ENCODE results near the gene RIPOR2.

The RIPOR2 gene

DNA sequence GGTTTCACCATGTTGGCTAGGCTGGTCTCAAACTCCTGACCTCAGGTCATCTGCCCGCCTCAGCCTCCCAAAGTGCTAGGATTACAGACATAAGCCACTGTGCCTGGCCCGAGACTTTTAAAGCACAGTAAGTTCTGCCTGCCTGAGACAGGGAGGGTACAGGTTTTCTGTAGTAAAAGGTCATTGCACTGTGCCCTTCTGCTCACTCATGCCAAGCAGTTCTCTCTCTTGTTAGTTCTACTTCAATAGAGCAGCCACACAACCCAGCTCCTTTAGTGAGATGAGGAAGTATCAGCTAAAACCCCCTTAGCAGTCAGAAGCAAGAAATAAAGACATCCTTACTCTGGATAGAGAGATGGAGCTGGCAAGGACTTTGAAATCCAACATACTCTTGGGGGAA lies 84.7 kb downstream of the RIPOR2 start:
- H3K9me3 ChIP-seq (ENCODE audit: control insufficient read depth, insufficient read depth, low read depth, low read length): no peaks in the 10 kb centered on the region
- ChIA-PET CTCF (interaction anchor here (0.7 to 1.6 kb wide), 2 partner anchors 82 to 141 kb away, joined by 3 to 4 read pairs; no protein-coding TSS in a partner anchor), POLR2A (interaction anchor here (0.7 kb wide), 1 partner anchor 12 kb away, joined by 4 read pairs; no protein-coding TSS in a partner anchor)

DNA sequence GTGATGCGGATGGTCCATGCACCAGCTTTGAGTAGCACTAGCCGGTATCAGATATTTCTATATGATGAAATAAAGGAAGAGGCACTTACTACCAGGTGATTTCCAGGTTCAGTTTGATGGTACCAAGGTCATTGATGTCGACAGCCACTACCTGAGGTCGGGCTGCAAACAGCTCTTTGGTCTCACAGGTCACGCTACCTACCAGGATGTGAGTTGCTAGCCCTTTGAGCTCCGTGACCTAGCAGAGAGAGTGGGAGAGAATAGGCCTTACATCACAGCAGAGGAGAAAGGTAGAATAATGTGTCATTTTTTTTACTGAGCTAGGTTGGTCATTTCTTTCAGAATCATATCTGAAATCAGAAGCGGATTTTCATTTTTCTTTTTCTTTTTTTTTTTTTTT lies 86.0 kb downstream of the RIPOR2 start:
- no peaks in the 10 kb centered on the region for H3K9me3 ChIP-seq (ENCODE audit: control insufficient read depth, insufficient read depth, low read depth, low read length)
- H3K4me1 ChIP-seq (ENCODE audit: control insufficient read depth, insufficient read depth, low read length): no peaks in the 10 kb centered on the region
- ChIA-PET POLR2A (no interaction called here), CTCF (interaction anchor here (0.6 to 2.3 kb wide), 4 partner anchors 83 to 633 kb away, joined by 3 to 8 read pairs (median 4); no protein-coding TSS in a partner anchor)
- H3K27ac ChIP-seq (ENCODE audit: extremely low read depth, low read depth, low read length): no peak overlapping the region
- H3K36me3 ChIP-seq (ENCODE audit: control insufficient read depth in 2 of 2, insufficient read depth in 1 of 2, low read length in 2 of 2): no peaks in the 10 kb centered on the region
- TF ChIP-seq OVOL3 (tag by site-specific recombination; IDR thresholded peaks at IDR 0.05): no peak
- H3K4me3 ChIP-seq (ENCODE audit: low read depth, low read length): no peak overlapping the region

More for the DNA sequence above, 84.7 kb downstream of the RIPOR2 start:
- H3K4me1 ChIP-seq (ENCODE audit: control insufficient read depth, insufficient read depth, low read length): no peaks in the 10 kb centered on the region
- no peak overlapping the region for H3K27ac ChIP-seq (ENCODE audit: extremely low read depth, low read depth, low read length)
- H3K36me3 ChIP-seq (ENCODE audit: control insufficient read depth in 2 of 2, insufficient read depth in 1 of 2, low read length in 2 of 2): no peaks in the 10 kb centered on the region
- H3K4me3 ChIP-seq (ENCODE audit: low read depth, low read length): no peak overlapping the region
- TF ChIP-seq, protein P1, sequence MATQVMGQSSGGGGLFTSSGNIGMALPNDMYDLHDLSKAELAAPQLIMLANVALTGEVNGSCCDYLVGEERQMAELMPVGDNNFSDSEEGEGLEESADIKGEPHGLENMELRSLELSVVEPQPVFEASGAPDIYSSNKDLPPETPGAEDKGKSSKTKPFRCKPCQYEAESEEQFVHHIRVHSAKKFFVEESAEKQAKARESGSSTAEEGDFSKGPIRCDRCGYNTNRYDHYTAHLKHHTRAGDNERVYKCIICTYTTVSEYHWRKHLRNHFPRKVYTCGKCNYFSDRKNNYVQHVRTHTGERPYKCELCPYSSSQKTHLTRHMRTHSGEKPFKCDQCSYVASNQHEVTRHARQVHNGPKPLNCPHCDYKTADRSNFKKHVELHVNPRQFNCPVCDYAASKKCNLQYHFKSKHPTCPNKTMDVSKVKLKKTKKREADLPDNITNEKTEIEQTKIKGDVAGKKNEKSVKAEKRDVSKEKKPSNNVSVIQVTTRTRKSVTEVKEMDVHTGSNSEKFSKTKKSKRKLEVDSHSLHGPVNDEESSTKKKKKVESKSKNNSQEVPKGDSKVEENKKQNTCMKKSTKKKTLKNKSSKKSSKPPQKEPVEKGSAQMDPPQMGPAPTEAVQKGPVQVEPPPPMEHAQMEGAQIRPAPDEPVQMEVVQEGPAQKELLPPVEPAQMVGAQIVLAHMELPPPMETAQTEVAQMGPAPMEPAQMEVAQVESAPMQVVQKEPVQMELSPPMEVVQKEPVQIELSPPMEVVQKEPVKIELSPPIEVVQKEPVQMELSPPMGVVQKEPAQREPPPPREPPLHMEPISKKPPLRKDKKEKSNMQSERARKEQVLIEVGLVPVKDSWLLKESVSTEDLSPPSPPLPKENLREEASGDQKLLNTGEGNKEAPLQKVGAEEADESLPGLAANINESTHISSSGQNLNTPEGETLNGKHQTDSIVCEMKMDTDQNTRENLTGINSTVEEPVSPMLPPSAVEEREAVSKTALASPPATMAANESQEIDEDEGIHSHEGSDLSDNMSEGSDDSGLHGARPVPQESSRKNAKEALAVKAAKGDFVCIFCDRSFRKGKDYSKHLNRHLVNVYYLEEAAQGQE (tag by site-specific recombination; IDR thresholded peaks at IDR 0.05): no peak
- no peak for TF ChIP-seq TCF7L2 (IDR thresholded peaks at IDR 0.05; ENCODE audit: borderline replicate concordance, low read depth, low read length)
- no peak for TF ChIP-seq ZNF214 (tag by site-specific recombination; IDR thresholded peaks at IDR 0.05; ENCODE audit: borderline replicate concordance)
- no peak for TF ChIP-seq ZNF629 (tag by site-specific recombination; IDR thresholded peaks at IDR 0.05)
- no peak for TF ChIP-seq ZNF768 (tag by site-specific recombination; IDR thresholded peaks at IDR 0.05)
- TF ChIP-seq BCL11A (tag by site-specific recombination; IDR thresholded peaks at IDR 0.05; ENCODE audit: low read depth): no peak

DNA sequence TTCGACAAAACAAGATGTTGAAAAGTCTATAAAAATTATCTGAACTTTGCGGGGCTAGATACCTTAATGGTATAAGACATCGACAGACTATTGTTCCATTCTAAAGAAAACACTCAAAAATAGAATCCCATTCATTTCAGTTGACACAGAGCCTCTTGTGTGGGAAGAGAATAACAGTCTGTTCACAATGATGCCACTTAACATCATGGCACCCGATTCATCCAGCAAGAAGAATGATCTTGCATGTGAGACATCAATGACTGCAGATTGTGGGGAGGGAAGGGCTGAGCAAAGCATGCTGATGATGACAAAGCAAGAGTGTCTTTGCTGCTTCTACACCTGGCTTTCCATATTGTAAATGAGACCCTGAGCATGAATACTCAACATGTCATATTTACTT lies 87.3 kb downstream of the RIPOR2 start:
- no peaks in the 10 kb centered on the region for H3K36me3 ChIP-seq (ENCODE audit: control insufficient read depth in 2 of 2, insufficient read depth in 1 of 2, low read length in 2 of 2)
- ChIA-PET POLR2A (no interaction called here), CTCF (interaction anchor here (0.7 to 2.3 kb wide), 3 partner anchors 14 to 222 kb away, joined by 3 to 8 read pairs (median 4); no protein-coding TSS in a partner anchor)
- H3K4me1 ChIP-seq (ENCODE audit: control insufficient read depth, insufficient read depth, low read length): no peaks in the 10 kb centered on the region
- H3K27ac ChIP-seq (ENCODE audit: extremely low read depth, low read depth, low read length): no peak overlapping the region
- no peaks in the 10 kb centered on the region for H3K9me3 ChIP-seq (ENCODE audit: control insufficient read depth, insufficient read depth, low read depth, low read length)
- H3K4me3 ChIP-seq (ENCODE audit: low read depth, low read length): no peak overlapping the region
- no peak for TF ChIP-seq HOXA7 (CRISPR knock-in tag; IDR thresholded peaks at IDR 0.05; ENCODE audit: borderline replicate concordance)
- TF ChIP-seq KLF7 (tag by site-specific recombination; IDR thresholded peaks at IDR 0.05; ENCODE audit: borderline replicate concordance): no peak
- TF ChIP-seq ZNF626 (tag by site-specific recombination; IDR thresholded peaks at IDR 0.05): no peak
- no peak for TF ChIP-seq ZNF621 (tag by site-specific recombination; IDR thresholded peaks at IDR 0.05)
- TF ChIP-seq, protein P2, sequence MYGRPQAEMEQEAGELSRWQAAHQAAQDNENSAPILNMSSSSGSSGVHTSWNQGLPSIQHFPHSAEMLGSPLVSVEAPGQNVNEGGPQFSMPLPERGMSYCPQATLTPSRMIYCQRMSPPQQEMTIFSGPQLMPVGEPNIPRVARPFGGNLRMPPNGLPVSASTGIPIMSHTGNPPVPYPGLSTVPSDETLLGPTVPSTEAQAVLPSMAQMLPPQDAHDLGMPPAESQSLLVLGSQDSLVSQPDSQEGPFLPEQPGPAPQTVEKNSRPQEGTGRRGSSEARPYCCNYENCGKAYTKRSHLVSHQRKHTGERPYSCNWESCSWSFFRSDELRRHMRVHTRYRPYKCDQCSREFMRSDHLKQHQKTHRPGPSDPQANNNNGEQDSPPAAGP (tag by site-specific recombination; IDR thresholded peaks at IDR 0.05): no peak
- no peak for TF ChIP-seq ZNF366 (tag by site-specific recombination; conservative IDR thresholded peaks at IDR 0.05)
- no peak for TF ChIP-seq ZBTB48 (tag by site-specific recombination; IDR thresholded peaks at IDR 0.05)
- TF ChIP-seq REPIN1 (tag by site-specific recombination; IDR thresholded peaks at IDR 0.05; ENCODE audit: low read depth): no peak
- TF ChIP-seq ZNF423 (tag by site-specific recombination; IDR thresholded peaks at IDR 0.05): no peak
- TF ChIP-seq, protein P3, sequence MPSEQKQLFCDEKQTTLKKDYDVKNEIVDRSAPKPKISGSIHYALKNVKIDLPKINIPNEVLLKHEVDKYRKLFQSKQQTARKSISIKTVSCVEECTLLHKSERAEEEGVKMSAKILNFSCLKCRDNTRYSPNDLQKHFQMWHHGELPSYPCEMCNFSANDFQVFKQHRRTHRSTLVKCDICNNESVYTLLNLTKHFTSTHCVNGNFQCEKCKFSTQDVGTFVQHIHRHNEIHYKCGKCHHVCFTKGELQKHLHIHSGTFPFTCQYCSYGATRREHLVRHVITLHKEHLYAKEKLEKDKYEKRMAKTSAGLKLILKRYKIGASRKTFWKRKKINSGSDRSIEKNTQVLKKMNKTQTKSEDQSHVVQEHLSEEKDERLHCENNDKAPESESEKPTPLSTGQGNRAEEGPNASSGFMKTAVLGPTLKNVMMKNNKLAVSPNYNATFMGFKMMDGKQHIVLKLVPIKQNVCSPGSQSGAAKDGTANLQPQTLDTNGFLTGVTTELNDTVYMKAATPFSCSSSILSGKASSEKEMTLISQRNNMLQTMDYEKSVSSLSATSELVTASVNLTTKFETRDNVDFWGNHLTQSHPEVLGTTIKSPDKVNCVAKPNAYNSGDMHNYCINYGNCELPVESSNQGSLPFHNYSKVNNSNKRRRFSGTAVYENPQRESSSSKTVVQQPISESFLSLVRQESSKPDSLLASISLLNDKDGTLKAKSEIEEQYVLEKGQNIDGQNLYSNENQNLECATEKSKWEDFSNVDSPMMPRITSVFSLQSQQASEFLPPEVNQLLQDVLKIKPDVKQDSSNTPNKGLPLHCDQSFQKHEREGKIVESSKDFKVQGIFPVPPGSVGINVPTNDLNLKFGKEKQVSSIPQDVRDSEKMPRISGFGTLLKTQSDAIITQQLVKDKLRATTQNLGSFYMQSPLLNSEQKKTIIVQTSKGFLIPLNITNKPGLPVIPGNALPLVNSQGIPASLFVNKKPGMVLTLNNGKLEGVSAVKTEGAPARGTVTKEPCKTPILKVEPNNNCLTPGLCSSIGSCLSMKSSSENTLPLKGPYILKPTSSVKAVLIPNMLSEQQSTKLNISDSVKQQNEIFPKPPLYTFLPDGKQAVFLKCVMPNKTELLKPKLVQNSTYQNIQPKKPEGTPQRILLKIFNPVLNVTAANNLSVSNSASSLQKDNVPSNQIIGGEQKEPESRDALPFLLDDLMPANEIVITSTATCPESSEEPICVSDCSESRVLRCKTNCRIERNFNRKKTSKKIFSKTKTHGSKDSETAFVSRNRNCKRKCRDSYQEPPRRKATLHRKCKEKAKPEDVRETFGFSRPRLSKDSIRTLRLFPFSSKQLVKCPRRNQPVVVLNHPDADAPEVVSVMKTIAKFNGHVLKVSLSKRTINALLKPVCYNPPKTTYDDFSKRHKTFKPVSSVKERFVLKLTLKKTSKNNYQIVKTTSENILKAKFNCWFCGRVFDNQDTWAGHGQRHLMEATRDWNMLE (tag by site-specific recombination; conservative IDR thresholded peaks at IDR 0.05; ENCODE audit: low read depth): no peak
- no peak for TF ChIP-seq ZNF677 (tag by site-specific recombination; IDR thresholded peaks at IDR 0.05)
- TF ChIP-seq ZNF302 (tag by site-specific recombination; IDR thresholded peaks at IDR 0.05; ENCODE audit: low read depth): no peak
- no peak for TF ChIP-seq ZNF510 (tag by site-specific recombination; IDR thresholded peaks at IDR 0.05; ENCODE audit: insufficient replicate concordance)
- TF ChIP-seq, protein P4, sequence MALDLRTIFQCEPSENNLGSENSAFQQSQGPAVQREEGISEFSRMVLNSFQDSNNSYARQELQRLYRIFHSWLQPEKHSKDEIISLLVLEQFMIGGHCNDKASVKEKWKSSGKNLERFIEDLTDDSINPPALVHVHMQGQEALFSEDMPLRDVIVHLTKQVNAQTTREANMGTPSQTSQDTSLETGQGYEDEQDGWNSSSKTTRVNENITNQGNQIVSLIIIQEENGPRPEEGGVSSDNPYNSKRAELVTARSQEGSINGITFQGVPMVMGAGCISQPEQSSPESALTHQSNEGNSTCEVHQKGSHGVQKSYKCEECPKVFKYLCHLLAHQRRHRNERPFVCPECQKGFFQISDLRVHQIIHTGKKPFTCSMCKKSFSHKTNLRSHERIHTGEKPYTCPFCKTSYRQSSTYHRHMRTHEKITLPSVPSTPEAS (tag by site-specific recombination; IDR thresholded peaks at IDR 0.05): no peak

Measured in HEK293 (cell line).